H1 (cell line): Measurements from ENCODE around the gene MCM8. TPM values are rescaled to one million over a fixed set of nuclear protein-coding genes. Genes with fewer than 3 reads are reported as not detected.

Experiments used
- CTCF ChIP-seq, 3 experiments: IDR thresholded peaks; 1 replicate in 2 of 3; 2 replicates in 1 of 3; pipeline versions ENCODE4 v1.5.1 to v1.6.1; 2011; ENCODE audit warnings: low read length in 3 of 3, mild to moderate bottlenecking in 3 of 3, inconsistent platforms in 2 of 3, low read depth in 1 of 3, moderate library complexity in 1 of 3; ENCODE audit not compliant: insufficient read depth in 1 of 3; ENCODE audit errors: control extremely low read depth in 1 of 3
- NANOG ChIP-seq: IDR thresholded peaks from 2 replicates; pipeline ENCODE4 v1.6.1; 2011; ENCODE audit warnings: low read length, low read depth, mild to moderate bottlenecking, inconsistent platforms; ENCODE audit not compliant: insufficient read depth, poor library complexity, severe bottlenecking
- polyA plus RNA-seq, 7 experiments: library from polyadenylated mRNA; depleted of rRNA in 3 of 7; stranded (reverse) in 5 of 7; unstranded in 2 of 7; fragments of >200 nt in 5 of 7; fragments of 200-250 nt in 2 of 7; gene quantifications; 1 replicate in 5 of 7; 2 replicates in 1 of 7; 4 replicates in 1 of 7; pipeline versions ENCODE4 v1.2.1 to v1.2.3, GENCODE V29; 2011 to 2013; ENCODE audit warnings: missing spikeins in 2 of 7, mixed read lengths in 2 of 7
- total RNA-seq: library from RNA; stranded (reverse); fragmentation: NEBNext Ultra II Directional; extraction: Animal tissue kit (Norgen Biotek cat#: 25700); gene quantifications from 2 replicates; pipeline ENCODE4 v1.2.1, GENCODE V29; 2021

The MCM8 gene
- total and polyA plus RNA-seq, 2 of the 8 experiments (the other 6 are each of a cell fraction or from before 2014, with no cell fraction given) = 7.1 to 31.9 TPM

GRCh38 chr20:5928836-5929715, 21.4 kb upstream of the MCM8 start (continued):
- TF ChIP-seq NANOG = no peak
- no peak for TF ChIP-seq CTCF (IDR thresholded peaks at IDR 0.05; ENCODE audit: control extremely low read depth in 1 of 3, insufficient read depth in 1 of 3, low read depth in 1 of 3, low read length in 3 of 3)
